ENCODE results near the gene MALSU1. TPM values are rescaled to one million over a fixed set of nuclear protein-coding genes. Genes with fewer than 3 reads are reported as not detected.

Gene MALSU1
- polyA plus RNA-seq, 3 donors from 2014 or later: 44.5 to 64.8 (median 47.6) TPM

GRCh38 chr7:23275912-23276311, 23.2 kb upstream of the MALSU1 start:
- H3K27me3 Mint-ChIP-seq (ENCODE audit: low read depth in 3 of 3): peaks cover 0 to 6% (median 5%) of the 10 kb centered on the region in 3 donors
- no peak overlapping the region for H3K27ac Mint-ChIP-seq
- H3K9me3 Mint-ChIP-seq: no peaks in the 10 kb centered on the region
- no peak overlapping the region for H3K4me3 Mint-ChIP-seq
- DNase-seq: no peak
- H3K36me3 Mint-ChIP-seq: no peaks in the 10 kb centered on the region
- H3K4me1 Mint-ChIP-seq: peaks cover 2 to 14% of the 10 kb centered on the region in 2 donors

GRCh38 chr7:23276376-23276775, 22.8 kb upstream of the MALSU1 start:
- DNase-seq: no peak
- no peak overlapping the region for H3K4me3 Mint-ChIP-seq
- H3K9me3 Mint-ChIP-seq: no peaks in the 10 kb centered on the region
- peaks cover 0 to 5% (median 4%) of the 10 kb centered on the region in 3 donors for H3K27me3 Mint-ChIP-seq (ENCODE audit: low read depth in 3 of 3)
- peaks cover 2 to 14% of the 10 kb centered on the region in 2 donors for H3K4me1 Mint-ChIP-seq
- H3K27ac Mint-ChIP-seq: no peak overlapping the region
- H3K36me3 Mint-ChIP-seq: no peaks in the 10 kb centered on the region

- Mint-ChIP-seq H3K4me3 (no peak overlapping the region), H3K9me3 (no peaks in the 10 kb centered on the region), H3K27ac (no peak overlapping the region), H3K27me3 (ENCODE audit: low read depth in 3 of 3) (peaks cover 0 to 5% (median 4%) of the 10 kb centered on the region in 3 donors), H3K4me1 (peaks cover 2 to 14% of the 10 kb centered on the region in 2 donors), H3K36me3 (no peaks in the 10 kb centered on the region)
- no peak for DNase-seq
Observed at GRCh38 chr7:23276947-23277346, 22.2 kb upstream of the MALSU1 start.

- H3K4me1 Mint-ChIP-seq: peaks cover 2 to 9% of the 10 kb centered on the region in 2 donors
- no peak overlapping the region for H3K4me3 Mint-ChIP-seq
- no peaks in the 10 kb centered on the region for H3K9me3 Mint-ChIP-seq
- peaks cover 0 to 6% (median 3%) of the 10 kb centered on the region in 3 donors for H3K27me3 Mint-ChIP-seq (ENCODE audit: low read depth in 3 of 3)
- H3K27ac Mint-ChIP-seq: no peak overlapping the region
- no peaks in the 10 kb centered on the region for H3K36me3 Mint-ChIP-seq
- DNase-seq: peak; percentile 39 to 46 (median 44)
Observed at GRCh38 chr7:23277359-23277989, 21.7 kb upstream of the MALSU1 start.

- Mint-ChIP-seq H3K4me3 (no peak overlapping the region), H3K27ac (no peak overlapping the region), H3K9me3 (no peaks in the 10 kb centered on the region), H3K36me3 (no peaks in the 10 kb centered on the region), H3K4me1 (no peaks in the 10 kb centered on the region), H3K27me3 (ENCODE audit: low read depth in 3 of 3) (peaks cover 0 to 7% (median 6%) of the 10 kb centered on the region in 3 donors)
- DNase-seq: no peak
Observed at GRCh38 chr7:23279819-23280525, 19.2 kb upstream of the MALSU1 start.

- Mint-ChIP-seq H3K4me1 (peaks cover 6 to 9% of the 10 kb centered on the region in 2 donors), H3K27ac (no peak overlapping the region), H3K9me3 (peaks cover 0 to 2% (median 0%) of the 10 kb centered on the region in 6 donors), H3K27me3 (ENCODE audit: low read depth in 3 of 3) (peaks cover 0 to 7% (median 4%) of the 10 kb centered on the region in 3 donors), H3K36me3 (no peaks in the 10 kb centered on the region), H3K4me3 (no peak overlapping the region)
- DNase-seq: no peak
Observed at GRCh38 chr7:23283086-23283485, 16.1 kb upstream of the MALSU1 start.

- Mint-ChIP-seq H3K36me3 (no peaks in the 10 kb centered on the region), H3K27ac (no peak overlapping the region), H3K4me1 (peaks cover 6 to 12% of the 10 kb centered on the region in 2 donors), H3K4me3 (no peak overlapping the region), H3K9me3 (peaks cover 0 to 2% (median 0%) of the 10 kb centered on the region in 6 donors), H3K27me3 (ENCODE audit: low read depth in 3 of 3) (peaks cover 0 to 4% (median 4%) of the 10 kb centered on the region in 3 donors)
- no peak for DNase-seq
Observed at GRCh38 chr7:23284871-23285270, 14.3 kb upstream of the MALSU1 start.

GRCh38 chr7:23285657-23286646, 13.2 kb upstream of the MALSU1 start:
- Mint-ChIP-seq H3K27me3 (ENCODE audit: low read depth in 3 of 3) (peaks cover 0 to 4% (median 4%) of the 10 kb centered on the region in 3 donors), H3K4me1 (peaks cover 6 to 12% of the 10 kb centered on the region in 2 donors), H3K27ac (no peak overlapping the region), H3K9me3 (peaks cover 0 to 2% (median 0%) of the 10 kb centered on the region in 6 donors), H3K36me3 (no peaks in the 10 kb centered on the region), H3K4me3 (no peak overlapping the region)
- DNase-seq: no peak

GRCh38 chr7:23287612-23288011, 11.5 kb upstream of the MALSU1 start:
- H3K4me3 Mint-ChIP-seq: peak overlapping the region in 1 of 5 donors; percentile 15
- H3K4me1 Mint-ChIP-seq: peaks cover 6 to 12% of the 10 kb centered on the region in 2 donors
- no peaks in the 10 kb centered on the region for H3K36me3 Mint-ChIP-seq
- H3K27ac Mint-ChIP-seq: peak overlapping the region in 3 of 6 donors; percentile 21 to 22 (median 21)
- peaks cover 0 to 4% (median 2%) of the 10 kb centered on the region in 3 donors for H3K27me3 Mint-ChIP-seq (ENCODE audit: low read depth in 3 of 3)
- DNase-seq: no peak
- H3K9me3 Mint-ChIP-seq: peaks cover 0 to 2% (median 0%) of the 10 kb centered on the region in 6 donors

GRCh38 chr7:23290993-23291392, 8.1 kb upstream of the MALSU1 start:
- H3K36me3 Mint-ChIP-seq: peaks cover 0 to under 1% (median 0%) of the 10 kb centered on the region in 3 donors
- peaks cover 0 to 2% (median 2%) of the 10 kb centered on the region in 3 donors for H3K27me3 Mint-ChIP-seq (ENCODE audit: low read depth in 3 of 3)
- peaks cover 6 to 12% of the 10 kb centered on the region in 2 donors for H3K4me1 Mint-ChIP-seq
- peaks cover 0 to 2% (median 0%) of the 10 kb centered on the region in 6 donors for H3K9me3 Mint-ChIP-seq
- DNase-seq: no peak
- no peak overlapping the region for H3K27ac Mint-ChIP-seq
- H3K4me3 Mint-ChIP-seq: no peak overlapping the region

GRCh38 chr7:23291957-23292560, 7.1 kb upstream of the MALSU1 start:
- Mint-ChIP-seq H3K4me1 (peaks cover 6 to 12% of the 10 kb centered on the region in 2 donors), H3K4me3 (no peak overlapping the region), H3K9me3 (peaks cover 0 to 2% (median 0%) of the 10 kb centered on the region in 6 donors), H3K36me3 (peaks cover 0 to 8% (median 0%) of the 10 kb centered on the region in 3 donors), H3K27ac (no peak overlapping the region), H3K27me3 (ENCODE audit: low read depth in 3 of 3) (peaks cover 0 to 3% (median 2%) of the 10 kb centered on the region in 3 donors)
- DNase-seq: no peak

- peaks cover 3 to 9% of the 10 kb centered on the region in 2 donors for H3K4me1 Mint-ChIP-seq
Observed at GRCh38 chr7:23292623-23293022, 6.5 kb upstream of the MALSU1 start.

More at GRCh38 chr7:23292623-23293022, 6.5 kb upstream of the MALSU1 start:
- Mint-ChIP-seq H3K27me3 (ENCODE audit: low read depth in 3 of 3) (peaks cover 0 to 3% (median 2%) of the 10 kb centered on the region in 3 donors), H3K9me3 (peaks cover 0 to 1% (median 0%) of the 10 kb centered on the region in 6 donors), H3K27ac (no peak overlapping the region), H3K4me3 (no peak overlapping the region), H3K36me3 (peaks cover 0 to 8% (median 0%) of the 10 kb centered on the region in 3 donors)
- no peak for DNase-seq
